HG03520 (cell line): Measurements from ENCODE around the gene LARGE1.

Experiments used
- ATAC-seq: cut with Tn5 transposase; IDR thresholded peaks from one replicate; pipeline ENCODE4 v1.9.1; 2021; ENCODE audit warnings: mild to moderate bottlenecking, moderate library complexity; ENCODE audit not compliant: unreplicated experiment

Gene LARGE1

DNA sequence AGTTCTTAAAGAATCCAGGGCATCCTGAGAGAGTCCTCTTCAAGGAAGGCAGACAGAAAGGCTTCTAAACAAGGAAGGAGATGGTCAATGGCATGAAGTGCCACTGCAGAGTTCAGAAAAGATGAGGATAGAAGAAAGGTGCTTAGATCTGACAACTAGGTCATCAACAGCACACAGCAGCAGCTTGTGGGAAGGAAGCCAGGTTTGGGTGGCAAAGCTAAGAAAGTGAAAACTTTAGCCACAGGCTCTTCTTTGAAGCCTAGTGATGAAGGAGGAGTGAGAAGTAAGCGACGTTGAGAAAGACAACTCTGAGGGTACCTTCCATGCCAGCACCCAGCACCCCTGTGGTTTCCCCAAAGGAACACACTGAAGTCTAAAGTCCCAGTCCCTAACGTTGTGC is 92.0 kb downstream of the LARGE1 start:
- ATAC-seq: no peak

- ATAC-seq: no peak
Measured at GRCh38 chr22:33825761-33826160, 94.5 kb downstream of the LARGE1 start.

GRCh38 chr22:33823552-33823951 is 96.7 kb downstream of the LARGE1 start:
- ATAC-seq: no peak

DNA sequence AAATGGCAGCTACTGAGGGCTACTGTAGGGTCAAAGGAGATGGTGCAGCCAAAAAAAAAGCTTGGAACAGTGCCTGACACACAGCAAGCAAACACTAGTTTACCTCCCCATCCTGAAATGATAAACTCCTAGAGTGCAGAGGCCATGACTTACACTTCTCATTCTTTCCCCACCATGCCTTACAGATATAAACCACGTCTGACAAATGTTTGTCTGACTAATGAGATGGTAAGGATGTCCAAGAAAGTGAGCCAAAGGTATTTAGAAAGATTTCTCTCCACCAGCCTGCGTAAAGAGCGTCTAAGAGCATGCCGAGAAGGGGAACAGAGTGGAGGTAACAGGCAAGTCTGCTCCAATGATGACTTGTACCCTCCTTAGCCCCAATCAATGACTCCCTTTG is 99.0 kb downstream of the LARGE1 start:
- ATAC-seq: no peak

DNA sequence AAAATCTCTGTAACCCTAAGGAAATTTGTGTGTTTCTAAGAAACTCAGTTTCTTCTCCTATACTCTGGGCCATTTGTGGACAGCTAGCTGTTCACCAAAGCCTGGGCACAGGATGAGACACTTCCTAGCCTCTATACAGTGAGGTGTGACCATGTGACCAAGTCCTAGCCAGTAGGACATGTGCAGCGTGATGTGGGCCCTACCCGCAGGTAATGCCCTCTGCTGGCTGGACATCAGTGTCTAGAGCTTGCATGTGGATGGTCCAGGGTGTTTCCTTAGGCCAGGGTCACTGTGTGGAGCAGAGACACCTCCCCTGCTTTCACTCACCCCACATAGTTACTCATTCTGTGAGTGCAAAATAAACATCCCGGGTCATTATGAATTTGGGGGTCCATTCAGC is 100.5 kb downstream of the LARGE1 start:
- ATAC-seq: no peak

- ATAC-seq: no peak
Measured at GRCh38 chr22:33817512-33818127, 102.7 kb downstream of the LARGE1 start.

DNA sequence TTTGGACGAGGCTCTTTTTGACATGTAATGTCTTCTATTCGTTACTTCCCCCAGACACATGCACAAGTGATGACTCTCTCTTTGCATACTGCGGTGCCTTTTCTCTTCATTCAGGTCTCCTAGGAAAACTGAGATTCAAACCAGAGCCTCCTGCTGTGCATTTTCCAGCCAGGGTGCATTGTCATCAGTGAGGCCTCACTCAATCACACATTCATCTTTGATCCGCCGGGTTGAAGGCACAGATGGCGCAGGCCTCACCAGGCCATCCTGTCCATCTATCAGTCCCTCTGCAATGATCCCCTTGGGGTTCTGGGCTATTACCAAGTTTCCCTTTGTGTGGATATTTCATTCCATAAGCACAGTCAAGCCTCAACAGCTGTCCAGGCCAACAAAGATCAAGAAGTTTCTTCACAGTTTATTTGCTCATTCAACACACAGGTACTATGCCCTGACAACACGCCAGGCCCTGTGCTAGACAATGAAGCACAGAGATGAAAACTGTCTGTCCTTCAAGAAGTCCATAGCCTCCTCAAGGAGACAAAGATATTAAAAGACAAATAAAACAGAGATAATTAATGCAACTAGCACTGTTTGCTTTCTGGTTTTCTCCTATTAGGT is 107.8 kb downstream of the LARGE1 start:
- no peak for ATAC-seq

DNA sequence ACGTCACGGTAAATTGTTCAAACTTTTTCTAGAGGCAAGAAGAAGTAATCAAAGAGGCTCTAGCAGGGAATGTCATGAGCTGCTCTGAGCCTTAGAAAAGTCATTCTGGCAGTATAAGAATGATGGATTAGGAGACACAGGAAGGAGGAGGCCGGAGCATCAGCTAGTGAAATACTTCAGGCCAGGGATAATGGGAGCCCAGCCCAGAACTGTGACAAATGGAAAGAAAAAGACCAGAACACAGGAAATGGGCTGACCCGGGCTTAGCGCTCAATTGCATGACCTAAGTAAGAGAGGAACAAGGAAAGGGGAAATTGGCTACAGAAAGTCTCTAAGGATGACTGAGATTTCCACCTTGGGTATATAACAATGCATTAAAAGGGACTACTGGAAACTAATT is 108.6 kb downstream of the LARGE1 start:
- no peak for ATAC-seq

DNA sequence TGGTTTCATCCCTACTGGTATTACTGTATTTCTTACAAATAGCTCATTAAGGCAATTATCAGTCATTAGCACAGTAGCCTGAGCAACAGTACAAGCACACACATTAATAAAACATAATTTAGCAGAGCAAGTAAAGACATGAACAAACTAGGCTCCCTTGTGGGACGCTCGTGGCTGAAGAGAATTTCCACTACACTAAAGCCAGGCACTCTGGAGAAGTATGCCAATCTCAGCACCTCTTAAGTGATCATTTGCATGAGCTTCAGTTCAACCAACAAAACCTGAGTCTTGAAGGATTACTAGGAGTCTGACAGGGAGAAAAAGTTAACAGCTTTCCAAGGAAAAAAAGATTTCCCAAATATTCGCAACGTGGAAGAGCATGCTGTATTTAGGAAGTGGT is 109.1 kb downstream of the LARGE1 start:
- ATAC-seq: no peak

DNA sequence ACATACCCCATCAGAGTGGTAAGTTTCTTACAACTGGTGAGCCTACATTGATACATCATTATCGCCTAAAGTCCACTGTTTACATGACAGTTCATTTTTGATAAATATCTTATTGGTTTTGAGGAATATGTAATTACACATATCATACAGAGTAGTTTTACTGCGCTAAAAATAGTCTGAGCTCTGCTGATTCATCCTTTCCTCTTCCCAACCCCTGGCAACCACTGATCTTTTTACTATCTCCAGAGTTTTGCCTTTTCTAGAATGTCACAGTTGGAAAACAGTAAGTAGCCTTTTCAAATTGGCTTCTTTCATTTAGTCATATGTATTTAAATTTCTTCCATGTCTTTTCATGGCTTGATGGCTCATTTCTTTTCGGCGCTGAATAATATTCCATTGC is 112.8 kb downstream of the LARGE1 start:
- no peak for ATAC-seq

DNA sequence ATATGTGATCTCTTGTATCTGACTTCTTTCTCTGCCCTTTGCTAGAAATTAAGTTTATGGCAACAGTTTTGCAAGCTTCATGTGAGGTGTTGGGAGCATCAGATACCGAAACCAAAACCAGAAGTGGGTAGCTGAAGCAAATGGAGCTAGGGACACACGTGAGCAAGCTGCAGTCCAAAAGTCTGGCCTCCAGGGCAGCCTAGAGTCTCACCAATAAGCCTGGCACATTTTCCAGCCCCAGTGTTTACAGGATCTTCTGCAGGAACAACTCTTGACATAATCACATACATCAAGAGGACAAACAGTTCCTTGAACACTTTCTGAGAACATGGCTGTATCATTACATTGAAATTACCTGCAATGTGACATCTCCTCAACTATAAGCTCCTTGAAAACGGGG is 114.1 kb downstream of the LARGE1 start:
- no peak for ATAC-seq

DNA sequence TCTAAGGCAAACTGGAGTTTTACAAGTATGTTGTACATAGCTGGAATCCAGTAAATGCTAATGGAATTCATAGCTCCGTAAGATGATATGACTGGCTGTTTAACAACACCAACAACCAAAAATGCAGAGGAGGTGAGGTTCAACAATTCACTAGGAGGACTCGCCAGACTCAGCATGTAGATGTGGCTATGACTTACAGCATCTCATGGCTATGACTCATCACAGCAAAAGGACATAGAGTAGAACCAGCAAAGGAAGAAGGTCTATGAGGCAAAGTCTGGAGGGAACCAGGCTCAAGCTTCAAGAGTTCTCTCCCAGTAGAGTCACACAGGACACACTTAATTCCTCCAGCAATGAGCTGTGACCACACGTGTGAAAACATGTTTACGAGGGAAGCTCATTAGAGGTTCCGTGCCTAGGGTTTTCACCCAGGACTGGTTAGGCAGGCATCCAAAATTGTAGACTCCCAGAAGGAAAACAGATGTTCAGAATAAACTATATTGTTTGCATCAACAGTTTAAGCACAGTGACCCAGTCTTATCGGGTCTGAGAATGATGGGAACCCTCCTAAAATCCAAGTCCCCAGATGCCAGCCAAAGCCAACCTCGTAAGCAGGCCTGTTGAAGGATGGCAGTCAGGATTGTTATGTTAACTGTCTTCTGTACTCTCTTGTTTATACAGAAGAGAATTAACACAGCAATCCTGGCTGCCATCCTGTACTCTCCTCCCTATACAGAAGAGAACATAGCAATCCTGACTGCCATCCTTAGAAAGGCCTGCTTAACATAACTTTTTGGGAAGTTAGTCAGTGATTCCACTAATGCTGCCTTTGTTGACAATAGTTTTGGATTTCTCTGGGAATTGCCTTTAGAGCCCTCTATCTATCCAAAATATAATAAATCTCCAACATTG is 116.6 kb downstream of the LARGE1 start:
- no peak for ATAC-seq

DNA sequence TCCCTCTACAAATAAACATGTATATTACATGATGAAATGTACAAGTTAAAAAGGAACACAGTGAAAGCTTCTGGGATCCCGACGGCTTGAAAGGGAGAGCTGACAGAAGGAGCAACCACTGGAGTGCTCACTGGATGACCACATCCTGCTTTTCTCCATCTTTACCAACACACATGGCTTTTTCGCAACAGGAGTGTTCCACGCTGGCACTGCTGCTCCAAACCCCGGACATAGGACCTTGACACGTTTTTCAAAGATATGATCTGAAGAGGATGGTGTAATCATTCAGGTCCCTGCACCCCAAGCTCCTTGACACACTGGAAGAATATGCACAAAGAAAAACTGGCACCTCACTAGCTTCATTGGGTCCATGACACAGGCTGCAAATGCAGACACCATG is 121.9 kb downstream of the LARGE1 start:
- ATAC-seq: no peak

- no peak for ATAC-seq
Measured at GRCh38 chr22:33796494-33796893, 123.8 kb downstream of the LARGE1 start.

- no peak for ATAC-seq
Measured at GRCh38 chr22:33793475-33793874, 126.8 kb downstream of the LARGE1 start.

DNA sequence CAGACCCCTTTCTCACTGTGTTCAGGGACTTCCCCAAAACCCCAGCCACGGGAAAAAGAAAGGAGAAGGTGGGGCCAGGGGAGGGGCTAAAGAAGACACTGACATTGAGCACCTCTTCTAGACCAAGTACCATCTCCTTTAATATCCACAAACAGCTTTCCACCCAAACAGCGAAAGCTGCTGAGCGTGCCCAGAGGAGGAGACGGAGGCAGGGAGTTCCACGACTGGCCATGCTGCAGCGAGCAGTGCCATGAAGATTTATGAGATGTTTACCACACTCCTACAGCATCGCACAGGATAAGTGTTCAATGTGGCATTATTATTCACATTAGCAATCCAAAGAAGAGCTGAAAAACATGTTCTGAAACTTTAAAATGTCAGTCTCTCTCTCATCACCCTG is 127.4 kb downstream of the LARGE1 start:
- ATAC-seq: no peak

GRCh38 chr22:33789690-33790253 is 130.5 kb downstream of the LARGE1 start:
- ATAC-seq: no peak

DNA sequence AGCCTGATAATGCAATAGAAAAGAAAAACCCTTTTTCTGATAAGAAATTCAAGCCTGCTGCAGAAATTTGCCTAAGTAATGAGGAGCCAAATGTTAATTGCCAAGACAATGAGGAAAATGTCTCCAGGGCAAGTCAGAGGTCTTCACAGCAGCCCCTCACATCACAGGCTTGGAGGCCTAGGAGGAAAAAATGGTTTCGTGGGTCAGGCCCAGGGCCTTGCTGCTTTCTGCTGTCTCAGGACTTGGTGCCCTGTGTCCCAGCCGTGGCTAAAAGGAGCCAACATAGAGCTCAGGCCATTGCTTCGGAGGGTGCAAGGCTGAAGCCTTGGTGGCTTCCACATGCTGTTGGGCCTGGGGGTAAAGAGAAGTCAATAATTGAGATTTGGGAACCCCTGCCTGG is 131.3 kb downstream of the LARGE1 start:
- no peak for ATAC-seq

- no peak for ATAC-seq
Measured at GRCh38 chr22:33787645-33788456, 132.4 kb downstream of the LARGE1 start.

- no peak for ATAC-seq
Measured at GRCh38 chr22:33786149-33786548, 134.1 kb downstream of the LARGE1 start.
